HepG2 (cell line): Measurements from ENCODE around the gene SPG7. TPM values are rescaled to one million over a fixed set of nuclear protein-coding genes. Genes with fewer than 3 reads are reported as not detected.

Experiments
- AHR ChIP-seq: IDR thresholded peaks from 2 replicates; pipeline ENCODE4 v1.6.1; 2018; ENCODE audit warnings: missing genetic modification reagents, missing compliant biosample characterization
- BHLHE40 ChIP-seq: IDR thresholded peaks from 2 replicates; pipeline ENCODE4 v1.6.1; 2011; ENCODE audit warnings: low read length, improper control_type of control experiment
- CCDC6 ChIP-seq: sonication (generic); formaldehyde crosslinking; IDR thresholded peaks from 2 replicates; pipeline ENCODE4 v1.8.1; 2022; ENCODE audit warnings: mild to moderate bottlenecking, missing genetic modification reagents, moderate library complexity
- MEIS2 ChIP-seq: sonication (generic); formaldehyde crosslinking; IDR thresholded peaks from 2 replicates; pipeline ENCODE4 v1.9.0; 2021; ENCODE audit warnings: mild to moderate bottlenecking, missing genetic modification reagents
- MXD4 ChIP-seq: IDR thresholded peaks from 2 replicates; pipeline ENCODE4 v1.6.1; 2016; ENCODE audit warnings: mild to moderate bottlenecking, missing biosample characterization, missing genetic modification reagents
- MXI1 ChIP-seq: IDR thresholded peaks from 3 replicates; pipeline ENCODE4 v1.6.1; 2012; ENCODE audit warnings: low read depth, low read length, inconsistent platforms, borderline replicate concordance
- NFIB ChIP-seq: sonication (generic); formaldehyde crosslinking; IDR thresholded peaks from 2 replicates; pipeline ENCODE4 v1.9.0; 2021; ENCODE audit warnings: missing genetic modification reagents, mild to moderate bottlenecking, borderline replicate concordance
- NFRKB ChIP-seq: fragments of 450-650 bp; IDR thresholded peaks from 2 replicates; pipeline ENCODE4 v1.6.1; 2017
- POLR2AphosphoS5 ChIP-seq: IDR thresholded peaks from 2 replicates; pipeline ENCODE4 v1.6.1; 2012; ENCODE audit warnings: low read depth, low read length
- PPARG ChIP-seq: conservative IDR thresholded peaks from 2 replicates; pipeline ENCODE4 v1.6.1; 2016; ENCODE audit warnings: missing biosample characterization, missing genetic modification reagents
- SUZ12 ChIP-seq: fragments of 150-350 bp; IDR thresholded peaks from 2 replicates; pipeline ENCODE4 v1.6.1; 2014; ENCODE audit warnings: low read depth, low read length
- TARDBP ChIP-seq: sonication (generic); formaldehyde crosslinking; IDR thresholded peaks from 2 replicates; pipeline ENCODE4 v1.8.0; 2022; ENCODE audit warnings: mild to moderate bottlenecking, missing genetic modification reagents
- TCF7L2 ChIP-seq: IDR thresholded peaks from 2 replicates; pipeline ENCODE4 v1.6.1; 2011; ENCODE audit warnings: mild to moderate bottlenecking, low read depth, low read length, moderate library complexity
- TFDP2 ChIP-seq: sonication (generic); formaldehyde crosslinking; IDR thresholded peaks from 2 replicates; pipeline ENCODE4 v1.4.0; 2020; ENCODE audit warnings: missing genetic modification reagents
- THAP11 ChIP-seq: IDR thresholded peaks from 2 replicates; pipeline ENCODE4 v1.6.1; 2016; ENCODE audit warnings: missing biosample characterization, missing genetic modification reagents
- TMF1 ChIP-seq: sonication (generic); formaldehyde crosslinking; IDR thresholded peaks from 2 replicates; pipeline ENCODE4 v1.8.1; 2022; ENCODE audit warnings: low read depth, missing genetic modification reagents
- ZC3H13 ChIP-seq: sonication (generic); formaldehyde crosslinking; IDR thresholded peaks from 2 replicates; pipeline ENCODE4 v1.8.1; 2023; ENCODE audit warnings: mild to moderate bottlenecking, missing genetic modification reagents, moderate library complexity
- ZFX ChIP-seq: sonication (generic); formaldehyde crosslinking; IDR thresholded peaks from 2 replicates; pipeline ENCODE4 v1.4.0; 2020; ENCODE audit warnings: mild to moderate bottlenecking, low read depth, missing genetic modification reagents, moderate library complexity
- ZNF224 ChIP-seq: sonication (generic); formaldehyde crosslinking; IDR thresholded peaks from 2 replicates; pipeline ENCODE4 v1.5.0; 2020; ENCODE audit warnings: mild to moderate bottlenecking, missing genetic modification reagents
- ZNF282 ChIP-seq: fragments of 450-650 bp; IDR thresholded peaks from 2 replicates; pipeline ENCODE4 v1.6.1; 2018; ENCODE audit not compliant: partially characterized antibody
- ZNF569 ChIP-seq: sonication (generic); formaldehyde crosslinking; IDR thresholded peaks from 2 replicates; pipeline ENCODE4 v1.5.0; 2020; ENCODE audit warnings: mild to moderate bottlenecking, missing genetic modification reagents, moderate library complexity, borderline replicate concordance
- ZNF746 ChIP-seq: sonication (generic); formaldehyde crosslinking; IDR thresholded peaks from 2 replicates; pipeline ENCODE4 v1.8.0; 2022; ENCODE audit warnings: mild to moderate bottlenecking, missing genetic modification reagents
- polyA plus RNA-seq, 8 experiments: library from polyadenylated mRNA; depleted of rRNA in 3 of 8; stranded (reverse) in 7 of 8; unstranded in 1 of 8; fragments of >200 nt; fragmentation: Illumina TruSeq in 4 of 8; extraction: Trizol in 4 of 8; gene quantifications; 2 replicates each; pipeline versions ENCODE4 v1.2.1 to v1.2.3, GENCODE V29; 2011 to 2016; ENCODE audit warnings: low read depth in 4 of 8, missing spikeins in 1 of 8, mixed read lengths in 1 of 8; ENCODE audit not compliant: insufficient read depth in 1 of 8
- total RNA-seq, 5 experiments: library from RNA; depleted of rRNA; stranded (reverse); fragments of >200 nt; fragmentation: Illumina TruSeq; extraction: Trizol; gene quantifications; 2 replicates each; pipeline ENCODE4 v1.2.3, GENCODE V29; 2016; ENCODE audit warnings: low read depth in 1 of 5
- TF ChIP-seq, protein P1 (sequence below): sonication (generic); formaldehyde crosslinking; IDR thresholded peaks from 2 replicates; pipeline ENCODE4 v1.8.1; 2022; ENCODE audit warnings: low read depth, mild to moderate bottlenecking, missing genetic modification reagents
- TF ChIP-seq, protein P2 (sequence below), 2 experiments: IDR thresholded peaks; 2 replicates each; pipeline ENCODE4 v1.6.1; 2011 to 2012; ENCODE audit warnings: low read length in 2 of 2, borderline replicate concordance in 1 of 2, low read depth in 1 of 2, mild to moderate bottlenecking in 1 of 2, moderate library complexity in 1 of 2

SPG7 gene
- total and polyA plus RNA-seq, 2 of the 13 experiments (the other 11 are each of a cell fraction or from before 2014, with no cell fraction given), result 66.0 to 136 TPM

- peak; percentile 89 for TF ChIP-seq TFDP2 (CRISPR knock-in tag)
- TF ChIP-seq ZNF746 (CRISPR knock-in tag), result no peak; the same call in 1 of the 2 replicates
- TF ChIP-seq POLR2AphosphoS5, result peak; percentile 88
- no peak for TF ChIP-seq ZNF282
- TF ChIP-seq TARDBP (CRISPR knock-in tag), result peak; percentile 11
- TF ChIP-seq, protein P1, sequence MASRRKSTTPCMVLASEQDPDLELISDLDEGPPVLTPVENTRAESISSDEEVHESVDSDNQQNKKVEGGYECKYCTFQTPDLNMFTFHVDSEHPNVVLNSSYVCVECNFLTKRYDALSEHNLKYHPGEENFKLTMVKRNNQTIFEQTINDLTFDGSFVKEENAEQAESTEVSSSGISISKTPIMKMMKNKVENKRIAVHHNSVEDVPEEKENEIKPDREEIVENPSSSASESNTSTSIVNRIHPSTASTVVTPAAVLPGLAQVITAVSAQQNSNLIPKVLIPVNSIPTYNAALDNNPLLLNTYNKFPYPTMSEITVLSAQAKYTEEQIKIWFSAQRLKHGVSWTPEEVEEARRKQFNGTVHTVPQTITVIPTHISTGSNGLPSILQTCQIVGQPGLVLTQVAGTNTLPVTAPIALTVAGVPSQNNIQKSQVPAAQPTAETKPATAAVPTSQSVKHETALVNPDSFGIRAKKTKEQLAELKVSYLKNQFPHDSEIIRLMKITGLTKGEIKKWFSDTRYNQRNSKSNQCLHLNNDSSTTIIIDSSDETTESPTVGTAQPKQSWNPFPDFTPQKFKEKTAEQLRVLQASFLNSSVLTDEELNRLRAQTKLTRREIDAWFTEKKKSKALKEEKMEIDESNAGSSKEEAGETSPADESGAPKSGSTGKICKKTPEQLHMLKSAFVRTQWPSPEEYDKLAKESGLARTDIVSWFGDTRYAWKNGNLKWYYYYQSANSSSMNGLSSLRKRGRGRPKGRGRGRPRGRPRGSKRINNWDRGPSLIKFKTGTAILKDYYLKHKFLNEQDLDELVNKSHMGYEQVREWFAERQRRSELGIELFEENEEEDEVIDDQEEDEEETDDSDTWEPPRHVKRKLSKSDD (CRISPR knock-in tag), result peak; percentile 38; the same call in 1 of the 2 replicates
- peak; percentile 60 for TF ChIP-seq THAP11 (CRISPR knock-in tag)
- no peak for TF ChIP-seq NFIB (CRISPR knock-in tag)
- no peak for TF ChIP-seq SUZ12
- TF ChIP-seq MXD4, result peak; percentile 80; the same call in 1 of the 2 replicates
- TF ChIP-seq TMF1 (CRISPR knock-in tag), result peak; percentile 93; the same call in 1 of the 2 replicates
- TF ChIP-seq ZFX (CRISPR knock-in tag), result peak; percentile 95
- TF ChIP-seq MXI1, result peak; percentile 94; the same call in 2 of the 3 replicates
- TF ChIP-seq, protein P2, sequence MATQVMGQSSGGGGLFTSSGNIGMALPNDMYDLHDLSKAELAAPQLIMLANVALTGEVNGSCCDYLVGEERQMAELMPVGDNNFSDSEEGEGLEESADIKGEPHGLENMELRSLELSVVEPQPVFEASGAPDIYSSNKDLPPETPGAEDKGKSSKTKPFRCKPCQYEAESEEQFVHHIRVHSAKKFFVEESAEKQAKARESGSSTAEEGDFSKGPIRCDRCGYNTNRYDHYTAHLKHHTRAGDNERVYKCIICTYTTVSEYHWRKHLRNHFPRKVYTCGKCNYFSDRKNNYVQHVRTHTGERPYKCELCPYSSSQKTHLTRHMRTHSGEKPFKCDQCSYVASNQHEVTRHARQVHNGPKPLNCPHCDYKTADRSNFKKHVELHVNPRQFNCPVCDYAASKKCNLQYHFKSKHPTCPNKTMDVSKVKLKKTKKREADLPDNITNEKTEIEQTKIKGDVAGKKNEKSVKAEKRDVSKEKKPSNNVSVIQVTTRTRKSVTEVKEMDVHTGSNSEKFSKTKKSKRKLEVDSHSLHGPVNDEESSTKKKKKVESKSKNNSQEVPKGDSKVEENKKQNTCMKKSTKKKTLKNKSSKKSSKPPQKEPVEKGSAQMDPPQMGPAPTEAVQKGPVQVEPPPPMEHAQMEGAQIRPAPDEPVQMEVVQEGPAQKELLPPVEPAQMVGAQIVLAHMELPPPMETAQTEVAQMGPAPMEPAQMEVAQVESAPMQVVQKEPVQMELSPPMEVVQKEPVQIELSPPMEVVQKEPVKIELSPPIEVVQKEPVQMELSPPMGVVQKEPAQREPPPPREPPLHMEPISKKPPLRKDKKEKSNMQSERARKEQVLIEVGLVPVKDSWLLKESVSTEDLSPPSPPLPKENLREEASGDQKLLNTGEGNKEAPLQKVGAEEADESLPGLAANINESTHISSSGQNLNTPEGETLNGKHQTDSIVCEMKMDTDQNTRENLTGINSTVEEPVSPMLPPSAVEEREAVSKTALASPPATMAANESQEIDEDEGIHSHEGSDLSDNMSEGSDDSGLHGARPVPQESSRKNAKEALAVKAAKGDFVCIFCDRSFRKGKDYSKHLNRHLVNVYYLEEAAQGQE (IDR thresholded peaks at IDR 0.05; ENCODE audit: borderline replicate concordance in 1 of 2, low read depth in 1 of 2, low read length in 2 of 2), result 0 out of 4 replicates have a peak, but pooled peaks of 1 of the 2 experiments have one; percentile 19
- peak; percentile 83; the same call in 1 of the 2 replicates for TF ChIP-seq ZC3H13
- no peak for TF ChIP-seq NFRKB
- TF ChIP-seq TCF7L2, result no peak
- TF ChIP-seq ZNF224 (CRISPR knock-in tag), result peak; percentile 34
- TF ChIP-seq MEIS2, result peak; percentile 58; the same call in 1 of the 2 replicates
- TF ChIP-seq ZNF569 (CRISPR knock-in tag), result peak; percentile 7; the same call in 1 of the 2 replicates
- TF ChIP-seq AHR (CRISPR knock-in tag), result 0 out of 2 replicates have a peak, but pooled peaks have one; percentile 13
- TF ChIP-seq BHLHE40, result 0 out of 2 replicates have a peak, but pooled peaks have one; percentile 25
- TF ChIP-seq PPARG (CRISPR knock-in tag), result no peak
- TF ChIP-seq CCDC6, result peak; percentile 89; the same call in 1 of the 2 replicates
These were observed at the start of gene SPG7 (continued) for GRCh38 chr16:89507834-89508590.
